Testis (tissue), 2 donors: ENCODE measurements around the gene THPO.

ENCODE experiments used
- POLR2A ChIP-seq: fragments of 450-650 bp; IDR thresholded peaks from one replicate; pipeline ENCODE4 v1.6.1; 2017; ENCODE audit warnings: antibody characterized with exemption, mild to moderate bottlenecking, moderate library complexity
- TF ChIP-seq, protein P1 (sequence below), 3 experiments: fragments of 450-650 bp in 2 of 3; fragments of 200-600 bp in 1 of 3; sonication (generic) in 1 of 3; IDR thresholded peaks; one replicate each; pipeline ENCODE4 v1.5.1; 2016 to 2019; ENCODE audit warnings: antibody characterized with exemption in 3 of 3, mild to moderate bottlenecking in 2 of 3, moderate library complexity in 1 of 3

DNA sequence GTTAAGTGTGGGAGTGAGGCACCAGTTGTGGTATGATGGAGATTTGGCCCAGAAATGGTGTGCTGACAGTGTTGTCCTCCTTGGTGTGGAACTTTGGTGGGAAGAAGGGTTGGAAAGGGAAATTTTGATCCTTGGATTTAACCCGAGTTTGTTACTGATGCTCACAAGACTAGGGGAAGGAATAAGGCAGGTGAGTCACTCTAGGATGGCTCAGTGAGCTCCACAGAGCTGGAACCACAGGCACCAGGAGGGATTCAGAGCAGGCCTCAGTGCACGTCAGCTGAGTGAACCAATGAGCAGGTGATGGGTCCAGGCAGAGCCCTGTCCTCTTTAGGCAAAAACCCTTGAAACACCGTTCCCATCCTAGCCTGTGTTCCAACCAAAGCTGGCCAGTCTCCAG is 13.3 kb upstream of the THPO start:
- TF ChIP-seq, protein P1, sequence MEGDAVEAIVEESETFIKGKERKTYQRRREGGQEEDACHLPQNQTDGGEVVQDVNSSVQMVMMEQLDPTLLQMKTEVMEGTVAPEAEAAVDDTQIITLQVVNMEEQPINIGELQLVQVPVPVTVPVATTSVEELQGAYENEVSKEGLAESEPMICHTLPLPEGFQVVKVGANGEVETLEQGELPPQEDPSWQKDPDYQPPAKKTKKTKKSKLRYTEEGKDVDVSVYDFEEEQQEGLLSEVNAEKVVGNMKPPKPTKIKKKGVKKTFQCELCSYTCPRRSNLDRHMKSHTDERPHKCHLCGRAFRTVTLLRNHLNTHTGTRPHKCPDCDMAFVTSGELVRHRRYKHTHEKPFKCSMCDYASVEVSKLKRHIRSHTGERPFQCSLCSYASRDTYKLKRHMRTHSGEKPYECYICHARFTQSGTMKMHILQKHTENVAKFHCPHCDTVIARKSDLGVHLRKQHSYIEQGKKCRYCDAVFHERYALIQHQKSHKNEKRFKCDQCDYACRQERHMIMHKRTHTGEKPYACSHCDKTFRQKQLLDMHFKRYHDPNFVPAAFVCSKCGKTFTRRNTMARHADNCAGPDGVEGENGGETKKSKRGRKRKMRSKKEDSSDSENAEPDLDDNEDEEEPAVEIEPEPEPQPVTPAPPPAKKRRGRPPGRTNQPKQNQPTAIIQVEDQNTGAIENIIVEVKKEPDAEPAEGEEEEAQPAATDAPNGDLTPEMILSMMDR (IDR thresholded peaks at IDR 0.05) = no peak
- no peak for TF ChIP-seq POLR2A
